Neural cell (in vitro differentiated cells): ENCODE results near the gene HELZ.

Source experiments
- EZH2 ChIP-seq: fragments of 200-600, 300-800 bp; shearing (Covaris generic), sonication (generic); IDR thresholded peaks from 2 replicates; pipeline ENCODE4 v1.6.1; 2014; ENCODE audit warnings: antibody characterized with exemption, low read length, borderline replicate concordance, mild to moderate bottlenecking; ENCODE audit not compliant: insufficient read depth, poor library complexity, severe bottlenecking
- MXI1 ChIP-seq: fragments of 450-650 bp; conservative IDR thresholded peaks from 2 replicates; pipeline ENCODE4 v1.6.1; 2014; ENCODE audit warnings: antibody characterized with exemption, mild to moderate bottlenecking; ENCODE audit not compliant: poor library complexity, severe bottlenecking
- POLR2AphosphoS5 ChIP-seq: IDR thresholded peaks from 2 replicates; pipeline ENCODE4 v1.6.1; 2012
- RAD21 ChIP-seq: fragments of 450-650 bp; conservative IDR thresholded peaks from 2 replicates; pipeline ENCODE4 v1.6.1; 2014; ENCODE audit warnings: antibody characterized with exemption, mild to moderate bottlenecking, moderate library complexity
- REST ChIP-seq: IDR thresholded peaks from 2 replicates; pipeline ENCODE4 v1.6.1; 2012; ENCODE audit warnings: borderline replicate concordance
- SMC3 ChIP-seq: fragments of 450-650 bp; conservative IDR thresholded peaks from 2 replicates; pipeline ENCODE4 v1.6.1; 2014; ENCODE audit warnings: antibody characterized with exemption, mild to moderate bottlenecking, moderate library complexity; ENCODE audit not compliant: poor library complexity
- TF ChIP-seq, protein P1 (sequence below): fragments of 450-650 bp; IDR thresholded peaks from 2 replicates; pipeline ENCODE4 v1.5.1; 2014; ENCODE audit warnings: antibody characterized with exemption, mild to moderate bottlenecking, moderate library complexity; ENCODE audit not compliant: poor library complexity, severe bottlenecking

DNA sequence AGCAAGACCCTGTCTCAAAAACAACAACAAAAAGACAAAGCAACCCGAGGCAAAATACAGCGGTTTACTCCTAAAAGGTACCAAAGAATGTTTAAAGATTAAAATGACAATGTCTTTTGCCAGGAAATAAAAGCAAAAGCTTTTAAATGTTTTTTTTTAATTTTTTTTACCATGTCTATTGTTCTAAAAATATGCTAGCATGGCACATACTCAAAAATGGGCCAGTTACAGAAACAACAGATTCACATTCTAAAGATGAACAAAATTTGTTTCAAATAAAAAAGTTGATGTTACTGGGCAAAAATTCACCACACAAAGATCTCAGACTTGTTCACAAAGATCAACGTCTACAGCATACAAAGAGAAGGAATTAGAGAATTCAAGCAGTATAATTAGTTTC is 159.6 kb downstream of the HELZ start:
- TF ChIP-seq, protein P1, sequence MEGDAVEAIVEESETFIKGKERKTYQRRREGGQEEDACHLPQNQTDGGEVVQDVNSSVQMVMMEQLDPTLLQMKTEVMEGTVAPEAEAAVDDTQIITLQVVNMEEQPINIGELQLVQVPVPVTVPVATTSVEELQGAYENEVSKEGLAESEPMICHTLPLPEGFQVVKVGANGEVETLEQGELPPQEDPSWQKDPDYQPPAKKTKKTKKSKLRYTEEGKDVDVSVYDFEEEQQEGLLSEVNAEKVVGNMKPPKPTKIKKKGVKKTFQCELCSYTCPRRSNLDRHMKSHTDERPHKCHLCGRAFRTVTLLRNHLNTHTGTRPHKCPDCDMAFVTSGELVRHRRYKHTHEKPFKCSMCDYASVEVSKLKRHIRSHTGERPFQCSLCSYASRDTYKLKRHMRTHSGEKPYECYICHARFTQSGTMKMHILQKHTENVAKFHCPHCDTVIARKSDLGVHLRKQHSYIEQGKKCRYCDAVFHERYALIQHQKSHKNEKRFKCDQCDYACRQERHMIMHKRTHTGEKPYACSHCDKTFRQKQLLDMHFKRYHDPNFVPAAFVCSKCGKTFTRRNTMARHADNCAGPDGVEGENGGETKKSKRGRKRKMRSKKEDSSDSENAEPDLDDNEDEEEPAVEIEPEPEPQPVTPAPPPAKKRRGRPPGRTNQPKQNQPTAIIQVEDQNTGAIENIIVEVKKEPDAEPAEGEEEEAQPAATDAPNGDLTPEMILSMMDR = no peak
- TF ChIP-seq POLR2AphosphoS5 = no peak
- no peak for TF ChIP-seq RAD21
- TF ChIP-seq REST = no peak
- TF ChIP-seq SMC3 = no peak
- TF ChIP-seq MXI1 = no peak
- TF ChIP-seq EZH2 = no peak
